Ishikawa (cell line): Measurements from ENCODE around the gene ASPSCR1.

ENCODE experiments used
- CEBPB ChIP-seq: IDR thresholded peaks from 2 replicates; pipeline ENCODE4 v1.6.1; 2012
- CREB1 ChIP-seq: IDR thresholded peaks from 2 replicates; pipeline ENCODE4 v1.6.1; 2012; ENCODE audit warnings: low read depth
- EGR1 ChIP-seq: IDR thresholded peaks from 2 replicates; pipeline ENCODE4 v1.6.1; 2012
- EP300 ChIP-seq: IDR thresholded peaks from 2 replicates; pipeline ENCODE4 v1.6.1; 2012; ENCODE audit warnings: borderline replicate concordance
- FOXM1 ChIP-seq: IDR thresholded peaks from 2 replicates; pipeline ENCODE4 v1.6.1; 2012; ENCODE audit warnings: low read depth, borderline replicate concordance
- MAX ChIP-seq: IDR thresholded peaks from 2 replicates; pipeline ENCODE4 v1.6.1; 2012
- RAD21 ChIP-seq: IDR thresholded peaks from 2 replicates; pipeline ENCODE4 v1.6.1; 2012; ENCODE audit warnings: low read depth
- REST ChIP-seq: IDR thresholded peaks from 2 replicates; pipeline ENCODE4 v1.6.1; 2012; ENCODE audit warnings: low read depth, mild to moderate bottlenecking
- TAF1 ChIP-seq: IDR thresholded peaks from 2 replicates; pipeline ENCODE4 v1.6.1; 2012; ENCODE audit warnings: low read depth, mild to moderate bottlenecking
- TCF12 ChIP-seq: IDR thresholded peaks from 2 replicates; pipeline ENCODE4 v1.6.1; 2012; ENCODE audit warnings: low read depth
- TEAD4 ChIP-seq: IDR thresholded peaks from 2 replicates; pipeline ENCODE4 v1.6.1; 2012
- YY1 ChIP-seq: IDR thresholded peaks from 2 replicates; pipeline ENCODE4 v1.6.1; 2012; ENCODE audit warnings: low read depth
- ZBTB7A ChIP-seq: IDR thresholded peaks from 2 replicates; pipeline ENCODE4 v1.6.1; 2012; ENCODE audit warnings: low read depth

- TF ChIP-seq FOXM1 (no peak), TAF1 (no peak), YY1 (no peak), TEAD4 (no peak), MAX (no peak), RAD21 (no peak), CREB1 (no peak), EGR1 (no peak), EP300 (no peak), ZBTB7A (no peak), REST (no peak), CEBPB (no peak), TCF12 (no peak)
These were observed 71.7 kb downstream of the ASPSCR1 start for GRCh38 chr17:82049106-82049505.
